GM18909 (cell line): ENCODE measurements around the gene CAPN5.
"Not testable (repeated sequence)": the region's sequence is repeated elsewhere in the genome, so short reads cannot be mapped to it uniquely, and the experiment has no call there.

Experiments used
- ATAC-seq: cut with Tn5 transposase; IDR thresholded peaks from one replicate; pipeline ENCODE4 v1.9.1; 2021; ENCODE audit warnings: mild to moderate bottlenecking; ENCODE audit not compliant: unreplicated experiment, poor library complexity

Gene CAPN5

DNA sequence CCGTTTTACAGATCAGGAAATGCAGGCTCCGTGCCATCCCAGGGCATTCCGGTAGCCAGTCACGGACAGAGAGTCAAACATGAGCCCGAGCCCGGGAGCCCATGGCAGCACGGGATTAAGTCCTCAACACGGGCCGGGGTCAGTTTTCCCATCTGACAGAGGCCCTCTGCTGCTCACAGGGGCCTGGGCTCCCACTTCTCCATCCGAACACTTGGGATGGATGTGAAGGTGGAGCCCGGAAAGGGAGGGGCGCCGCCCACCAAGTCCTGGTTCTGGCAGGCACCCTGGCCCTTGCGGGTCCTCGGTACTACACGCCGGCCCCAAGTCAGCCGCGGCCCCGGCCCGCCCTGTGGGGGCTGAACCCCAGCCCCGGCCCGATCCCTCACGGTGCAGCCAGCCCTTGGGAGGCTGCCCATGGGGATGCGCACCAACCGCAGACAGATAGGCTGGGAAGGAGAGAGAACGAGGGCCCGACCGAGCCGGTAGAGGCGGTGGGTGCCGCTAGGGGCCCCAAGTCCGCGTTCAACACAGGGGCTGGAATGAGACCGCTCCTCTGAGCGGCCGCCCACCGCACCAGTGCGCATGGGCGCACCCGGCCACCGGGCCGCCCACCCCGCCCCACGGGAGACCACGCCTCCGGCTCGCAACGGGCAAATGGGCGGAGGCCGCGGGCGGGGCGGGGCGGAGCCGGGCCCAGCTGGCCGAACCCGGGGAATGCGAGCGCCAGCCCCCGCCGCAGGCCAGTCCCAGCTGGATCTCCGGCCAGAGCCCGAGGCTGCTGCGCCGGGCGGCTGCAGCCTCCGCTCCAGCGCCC lies at the start of gene CAPN5:
TSS of gene CAPN5 (plus strand) at position 743 of the 814 bp plus-strand sequence. CDS start 17,916 bp downstream, outside the sequence.
- peak; percentile 82 for ATAC-seq

DNA sequence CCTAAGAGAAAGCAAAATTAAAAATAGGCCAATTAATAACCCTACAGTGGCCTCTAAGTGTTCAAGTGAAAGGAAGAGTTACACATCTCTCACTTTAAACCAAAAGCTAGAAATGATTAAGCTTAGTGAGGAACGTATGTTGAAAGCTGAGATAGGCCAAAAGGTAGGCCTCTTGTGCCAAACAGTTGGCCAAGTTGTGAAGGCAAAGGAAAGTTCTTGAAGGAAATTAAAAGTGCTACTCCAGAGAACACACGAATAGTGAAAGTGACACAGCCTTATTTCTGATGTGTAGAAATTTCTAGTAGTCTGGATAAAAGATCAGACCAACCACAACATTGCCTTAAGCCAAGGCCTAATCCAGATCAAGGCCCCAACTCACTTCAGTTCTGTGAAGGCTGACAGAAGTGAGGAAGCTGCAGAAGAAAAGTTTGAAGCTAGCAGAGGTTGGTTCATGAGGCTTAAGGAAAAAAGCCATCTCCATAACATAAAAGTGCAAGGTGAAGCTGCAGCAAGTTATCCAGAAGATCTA lies 48.3 kb upstream of the CAPN5 start:
- ATAC-seq, result not testable (repeated sequence)

DNA sequence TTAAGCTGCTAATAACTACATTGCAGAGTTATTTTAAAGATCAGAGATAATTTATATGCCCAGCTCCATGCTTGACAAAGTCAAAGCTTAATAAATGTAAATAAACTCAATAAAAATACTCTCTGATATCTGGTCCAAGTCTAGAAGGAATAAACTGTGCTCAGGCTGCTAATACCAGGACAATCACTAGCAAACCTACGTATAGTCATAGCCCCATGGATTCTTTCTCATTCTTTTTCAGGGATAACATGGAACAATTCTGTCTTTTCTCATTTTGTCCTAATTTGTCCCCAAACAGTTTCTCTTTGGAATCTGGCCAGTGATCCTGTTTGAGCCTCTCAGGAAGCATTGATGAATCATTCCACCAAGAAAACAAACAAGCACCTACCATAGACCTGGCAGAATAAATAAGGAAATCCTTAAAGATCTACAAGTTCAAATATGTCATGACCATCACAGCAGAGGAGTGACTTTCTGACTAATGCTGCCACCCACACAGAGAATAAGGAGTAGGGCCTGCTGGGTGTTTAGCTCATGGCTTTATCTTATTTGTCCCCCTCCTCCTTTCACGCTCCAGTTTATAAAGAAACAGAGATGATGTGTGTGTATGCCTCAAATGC lies 46.7 kb upstream of the CAPN5 start:
- no peak for ATAC-seq

DNA sequence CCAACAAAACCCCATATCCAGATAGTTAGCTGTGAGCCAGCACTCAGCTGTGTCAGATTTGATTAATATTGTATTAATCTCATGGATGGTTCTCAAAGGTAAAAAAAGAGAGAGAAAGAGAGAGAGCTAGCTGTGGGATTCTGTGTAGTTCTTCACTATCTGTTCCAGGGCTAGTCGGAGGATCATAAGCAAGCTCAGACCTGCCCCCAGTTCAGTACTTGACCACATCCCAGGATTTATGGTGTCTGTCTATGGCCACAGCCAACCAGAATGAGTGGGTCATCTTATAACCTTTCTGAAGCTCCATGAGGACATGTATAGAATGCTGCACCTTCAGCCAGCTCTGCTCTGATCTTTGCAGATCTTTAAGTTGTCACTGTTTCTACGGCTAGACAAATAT lies 46.0 kb upstream of the CAPN5 start:
- no peak for ATAC-seq

DNA sequence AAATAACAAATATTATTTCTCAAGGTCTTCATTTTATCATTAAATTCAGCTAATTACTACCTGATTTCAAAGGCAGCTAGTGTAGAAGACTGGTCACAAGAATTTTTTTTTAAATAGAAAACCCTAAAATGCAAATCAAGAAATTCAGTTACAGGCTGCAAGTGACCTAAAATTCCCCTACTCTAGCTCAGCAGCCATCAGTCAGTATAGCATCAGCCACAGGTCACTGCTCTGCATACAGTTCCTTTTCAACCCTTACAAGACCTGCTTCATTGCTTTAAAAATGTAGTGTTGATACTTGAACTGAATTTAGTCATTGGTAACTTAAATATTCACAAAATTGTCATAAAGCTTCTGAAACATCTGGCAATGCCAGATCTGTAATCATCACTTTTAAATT lies 42.0 kb upstream of the CAPN5 start:
- ATAC-seq, result no peak

DNA sequence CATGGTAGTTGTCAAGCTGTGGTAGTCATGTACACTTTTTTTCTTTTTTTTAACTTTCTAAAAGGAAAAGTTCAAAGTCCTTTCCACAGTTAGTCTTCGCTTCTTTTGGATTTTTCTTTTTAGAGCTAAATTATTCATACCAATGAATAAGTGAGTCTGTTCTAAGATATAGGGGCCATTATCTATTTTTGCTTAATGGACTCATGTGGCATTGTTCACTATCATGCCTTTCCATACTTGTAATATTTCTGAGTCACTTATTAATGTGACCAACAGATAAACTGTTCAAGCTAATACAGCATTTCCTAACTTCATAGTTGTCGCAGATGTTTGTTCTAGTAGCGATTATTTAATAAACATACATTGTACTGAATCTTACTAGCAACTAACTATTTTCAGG lies 40.5 kb upstream of the CAPN5 start:
- no peak for ATAC-seq

DNA sequence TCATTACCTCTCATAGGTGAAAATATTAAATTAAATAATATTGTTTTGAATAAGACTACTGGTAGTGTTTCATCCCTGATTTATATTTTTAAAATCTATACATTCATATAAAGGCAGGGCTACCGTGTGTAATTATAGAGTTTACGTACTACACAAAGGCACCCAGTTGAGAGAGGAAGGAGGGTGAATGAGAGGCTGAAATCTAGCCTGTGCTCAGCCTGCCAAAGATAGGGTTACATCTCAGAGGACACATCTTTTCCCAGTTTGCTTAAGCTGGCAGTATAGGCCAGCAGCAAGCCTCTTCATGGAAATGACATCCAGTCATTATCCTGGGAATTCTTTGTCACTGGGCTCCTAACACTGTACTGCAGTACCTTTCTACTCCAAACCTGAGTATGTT lies 40.0 kb upstream of the CAPN5 start:
- no peak for ATAC-seq

DNA sequence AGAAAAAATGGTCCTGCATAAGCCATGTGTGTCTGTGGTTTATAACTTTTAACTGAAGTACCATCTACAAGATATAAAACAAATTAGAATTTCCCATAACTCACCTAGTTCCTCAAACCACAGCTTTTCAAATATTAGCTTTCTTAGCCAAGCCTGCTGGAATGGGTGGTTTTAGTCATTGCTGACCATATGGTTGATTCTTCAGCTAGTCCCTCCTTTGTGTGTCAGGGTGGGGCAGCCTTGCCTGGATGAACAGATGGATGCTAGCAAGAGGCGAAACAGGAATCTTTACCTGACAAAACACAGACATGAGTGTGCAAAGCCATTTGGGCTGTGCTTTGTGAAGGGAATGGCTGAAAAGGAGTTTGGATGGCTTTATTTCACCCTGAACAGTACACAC lies 39.5 kb upstream of the CAPN5 start:
- no peak for ATAC-seq

DNA sequence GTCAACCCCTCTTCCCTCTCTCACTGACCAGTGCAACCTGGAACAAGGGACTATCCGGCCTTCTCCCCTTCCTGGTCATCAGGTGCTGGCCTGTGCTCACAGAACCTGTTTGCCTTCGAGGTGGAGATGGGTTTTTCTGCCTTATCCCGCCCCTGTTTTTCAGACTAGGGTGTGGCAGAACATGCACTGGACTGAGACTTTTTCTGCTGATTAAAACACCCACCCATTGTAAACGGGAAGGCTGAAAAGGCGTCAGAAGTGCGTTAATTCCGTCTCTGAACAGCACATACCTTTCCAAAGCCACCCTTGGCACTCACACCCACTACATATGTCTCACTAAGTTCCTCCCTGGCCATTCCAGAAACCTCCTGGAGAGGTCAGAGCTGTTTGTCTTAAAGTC lies 36.9 kb upstream of the CAPN5 start:
- ATAC-seq, result no peak

DNA sequence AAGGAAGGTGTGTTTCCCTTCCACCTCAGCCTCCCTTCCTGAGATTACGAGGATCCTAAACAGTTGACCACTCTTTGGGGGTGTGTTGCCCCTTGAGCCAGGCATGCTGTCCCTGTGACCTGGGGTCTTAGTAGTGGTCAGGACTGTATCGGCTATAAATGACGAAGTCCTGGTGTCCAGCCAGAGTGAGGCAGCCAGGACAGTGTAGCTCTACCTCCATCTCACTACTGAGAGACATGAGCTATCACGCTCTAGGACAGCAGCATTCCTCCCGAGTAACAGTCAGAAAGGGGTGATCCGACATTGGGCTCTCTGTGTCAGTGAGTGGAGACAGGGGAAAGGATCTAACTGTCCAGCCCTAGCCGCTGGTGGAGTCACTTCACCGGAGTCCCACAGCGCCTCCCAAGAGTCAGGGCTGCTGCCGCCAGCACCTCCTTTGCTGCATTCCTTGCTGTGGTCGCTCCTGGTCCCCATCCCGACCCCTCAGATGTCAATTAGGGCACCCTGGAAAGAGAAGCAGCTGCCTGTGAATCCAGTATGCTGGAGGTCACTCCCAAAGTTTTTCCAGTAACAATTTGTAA lies 35.8 kb upstream of the CAPN5 start:
- ATAC-seq, result no peak

DNA sequence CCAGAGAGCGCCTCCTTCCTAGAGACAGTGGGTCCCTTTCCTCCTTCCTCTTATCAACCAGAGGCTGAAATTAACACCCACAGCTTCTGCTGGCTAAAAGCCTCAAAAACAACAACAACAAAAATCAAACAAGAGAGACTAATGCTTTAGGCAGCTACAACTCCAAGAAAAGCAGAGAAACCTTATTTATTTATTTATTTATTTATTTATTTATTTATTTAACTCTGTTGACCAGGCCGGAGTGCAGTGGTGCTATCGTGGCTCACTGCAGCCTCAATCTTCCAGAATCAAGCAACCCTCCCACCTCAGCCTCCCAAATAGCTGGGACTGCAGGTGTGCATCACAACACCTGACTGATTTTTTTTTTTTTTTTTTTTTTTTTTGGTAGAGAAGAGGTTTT lies 35.2 kb upstream of the CAPN5 start:
- ATAC-seq, result no peak

DNA sequence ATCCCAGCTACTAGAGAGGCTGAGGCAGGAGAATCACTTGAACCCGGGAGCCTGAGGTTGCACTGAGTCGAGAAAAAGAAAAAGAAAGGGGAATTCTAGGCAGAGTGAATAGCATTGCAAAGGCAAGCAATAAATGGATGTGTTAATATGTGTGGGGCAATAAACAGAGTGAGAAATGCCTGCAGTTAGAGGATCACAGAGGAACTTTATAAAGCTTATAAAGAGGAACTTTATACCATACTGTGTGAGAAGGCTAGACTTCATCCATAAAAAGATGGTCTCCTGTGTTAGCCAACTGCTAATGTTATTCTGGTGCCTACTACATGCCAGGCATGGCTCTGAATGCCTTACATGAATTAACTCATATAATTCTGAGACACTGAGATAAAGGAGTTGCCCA lies 31.7 kb upstream of the CAPN5 start:
- ATAC-seq, result no peak

DNA sequence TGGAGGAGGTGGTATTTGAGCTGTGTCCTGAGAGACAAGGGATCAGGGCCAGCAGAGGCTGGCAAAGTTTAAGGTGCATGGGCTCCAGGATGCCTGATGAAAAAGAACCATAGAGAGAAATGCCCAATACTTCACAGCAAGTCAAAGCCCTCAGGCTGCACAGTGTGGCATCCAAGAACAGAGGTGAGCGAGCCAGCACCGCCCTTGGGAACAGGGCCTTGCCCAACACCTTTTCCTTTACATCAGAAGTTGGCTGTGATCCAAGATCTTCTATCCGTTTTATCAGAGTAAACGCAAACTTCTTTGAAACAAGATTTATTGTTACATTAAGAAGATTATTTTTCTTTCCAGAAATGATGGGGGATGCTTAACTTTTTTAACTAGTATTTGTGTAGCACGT lies 31.2 kb upstream of the CAPN5 start:
- no peak for ATAC-seq

DNA sequence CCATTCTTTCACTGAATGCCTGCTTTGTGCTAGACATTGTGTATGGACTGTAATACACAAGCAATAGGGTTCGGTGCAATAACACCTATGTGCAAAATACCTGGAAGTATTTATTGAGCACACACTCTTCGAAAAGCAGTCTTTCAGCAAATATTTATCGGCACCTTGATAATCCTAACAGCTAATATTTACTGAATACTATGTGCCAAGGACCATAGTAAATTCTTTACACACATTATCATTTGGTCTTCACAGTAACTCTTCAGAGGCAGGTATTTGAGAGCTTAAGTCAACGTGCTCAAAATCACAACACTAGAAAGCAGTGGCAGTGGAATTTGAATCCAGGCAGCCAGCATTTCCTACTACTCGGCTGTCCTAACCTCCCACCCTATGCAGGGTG lies 30.4 kb upstream of the CAPN5 start:
- no peak for ATAC-seq

DNA sequence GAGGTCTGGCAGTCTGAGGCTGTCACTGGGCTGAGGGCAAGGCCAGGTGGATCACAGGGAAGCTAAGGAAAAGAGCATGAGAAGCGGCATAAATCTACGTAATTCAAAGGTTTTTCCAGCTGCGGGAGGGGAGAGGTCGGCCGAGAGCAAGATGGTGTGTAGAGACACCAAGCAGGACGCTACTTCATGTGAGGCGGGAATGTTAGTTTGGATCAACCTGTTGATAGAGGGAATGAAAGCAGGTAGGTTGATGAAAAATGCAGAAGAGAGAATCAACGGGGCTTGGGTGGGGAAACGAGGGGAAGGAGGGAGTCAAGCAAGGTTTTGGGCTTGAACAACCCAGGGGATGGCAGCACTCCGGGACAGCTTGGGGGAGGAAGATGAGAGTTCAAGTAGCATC lies 29.7 kb upstream of the CAPN5 start:
- no peak for ATAC-seq

DNA sequence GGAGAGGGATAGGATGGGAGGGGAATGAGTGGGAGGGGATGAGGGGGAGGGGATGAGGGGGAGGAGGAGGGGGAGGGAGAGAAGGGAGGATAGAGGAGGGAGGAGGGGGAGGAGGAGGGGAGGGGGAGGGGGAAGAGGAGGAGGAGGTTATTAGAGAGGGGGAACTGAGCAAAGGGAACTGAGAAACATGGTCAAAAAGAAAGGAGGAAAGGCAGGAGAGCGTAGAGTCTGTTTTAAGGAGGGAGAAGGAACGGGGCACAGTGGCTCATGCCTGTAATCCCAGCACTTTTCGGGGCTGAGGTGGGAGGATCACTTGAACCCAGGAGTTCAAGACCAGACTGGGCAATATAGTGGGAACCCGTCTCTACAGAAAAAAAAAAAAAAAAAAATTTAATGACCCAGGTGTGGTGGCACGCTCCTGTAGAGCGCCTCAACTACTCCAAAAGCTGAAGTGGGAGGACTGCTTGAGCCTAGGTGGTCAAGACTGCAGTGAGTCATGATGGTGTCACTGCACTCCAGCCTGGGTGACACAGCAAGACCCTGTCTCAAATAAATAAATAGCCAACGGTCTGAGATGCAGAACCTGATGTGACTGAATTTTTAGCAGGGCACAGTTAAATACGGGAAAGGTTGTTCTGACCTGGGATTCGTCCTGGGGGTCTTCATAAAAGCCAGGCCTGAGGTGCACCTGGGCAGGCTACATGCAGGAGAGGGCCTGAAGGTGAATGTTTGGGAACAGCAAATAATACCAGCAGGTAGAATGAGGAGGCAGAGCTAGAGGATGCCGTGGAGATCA lies 28.5 kb upstream of the CAPN5 start:
- no peak for ATAC-seq

DNA sequence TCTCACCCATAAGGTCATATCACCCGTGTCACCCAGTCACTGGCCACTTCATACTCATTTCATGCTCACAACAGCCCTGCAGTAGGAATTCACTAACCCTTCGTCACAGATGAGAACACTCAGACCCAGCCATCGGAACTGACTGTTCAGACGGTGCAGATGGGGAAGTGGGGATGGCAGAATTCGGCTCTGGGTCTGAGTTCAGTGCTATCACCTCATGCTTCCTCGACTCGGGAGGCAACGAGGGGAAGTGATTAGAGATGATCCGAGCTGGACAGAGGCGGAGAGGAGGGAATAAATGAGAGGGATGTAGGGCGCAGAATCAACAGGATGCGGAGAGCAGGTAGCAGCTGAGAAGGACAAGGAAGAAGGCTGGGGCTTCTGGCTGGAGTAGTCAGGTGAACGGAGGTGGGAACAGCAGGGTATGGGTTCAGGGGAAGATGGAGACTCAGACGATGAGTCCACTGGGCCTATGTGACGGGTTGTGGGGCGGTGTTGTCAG lies 27.9 kb upstream of the CAPN5 start:
- no peak for ATAC-seq

DNA sequence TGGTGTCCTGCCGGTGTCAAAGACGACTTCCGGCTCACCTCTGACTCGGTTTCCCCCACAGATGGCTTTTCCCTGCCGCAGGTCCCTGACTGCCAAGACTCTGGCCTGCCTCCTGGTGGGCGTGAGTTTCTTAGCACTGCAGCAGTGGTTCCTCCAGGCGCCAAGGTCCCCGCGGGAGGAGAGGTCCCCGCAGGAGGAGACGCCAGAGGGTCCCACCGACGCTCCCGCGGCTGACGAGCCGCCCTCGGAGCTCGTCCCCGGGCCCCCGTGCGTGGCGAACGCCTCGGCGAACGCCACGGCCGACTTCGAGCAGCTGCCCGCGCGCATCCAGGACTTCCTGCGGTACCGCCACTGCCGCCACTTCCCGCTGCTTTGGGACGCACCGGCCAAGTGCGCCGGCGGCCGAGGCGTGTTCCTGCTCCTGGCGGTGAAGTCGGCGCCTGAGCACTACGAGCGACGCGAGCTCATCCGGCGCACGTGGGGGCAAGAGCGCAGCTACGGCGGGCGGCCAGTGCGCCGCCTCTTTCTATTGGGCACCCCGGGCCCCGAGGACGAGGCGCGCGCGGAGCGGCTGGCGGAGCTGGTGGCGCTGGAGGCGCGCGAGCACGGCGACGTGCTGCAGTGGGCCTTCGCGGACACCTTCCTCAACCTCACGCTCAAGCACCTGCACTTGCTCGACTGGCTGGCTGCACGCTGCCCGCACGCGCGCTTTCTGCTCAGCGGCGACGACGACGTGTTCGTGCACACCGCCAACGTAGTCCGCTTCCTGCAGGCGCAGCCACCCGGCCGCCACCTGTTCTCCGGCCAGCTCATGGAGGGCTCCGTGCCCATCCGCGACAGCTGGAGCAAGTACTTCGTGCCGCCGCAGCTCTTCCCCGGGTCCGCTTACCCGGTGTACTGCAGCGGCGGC lies 27.0 kb upstream of the CAPN5 start:
- ATAC-seq, result no peak

DNA sequence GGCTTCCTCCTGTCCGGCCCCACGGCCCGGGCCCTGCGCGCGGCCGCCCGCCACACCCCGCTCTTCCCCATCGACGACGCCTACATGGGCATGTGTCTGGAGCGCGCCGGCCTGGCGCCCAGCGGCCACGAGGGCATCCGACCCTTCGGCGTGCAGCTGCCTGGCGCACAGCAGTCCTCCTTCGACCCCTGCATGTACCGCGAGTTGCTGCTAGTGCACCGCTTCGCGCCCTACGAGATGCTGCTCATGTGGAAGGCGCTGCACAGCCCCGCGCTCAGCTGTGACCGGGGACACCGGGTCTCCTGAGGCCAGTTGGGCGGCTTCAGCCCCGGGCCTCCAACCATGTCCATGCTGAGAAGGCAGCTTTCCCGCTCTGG lies 26.4 kb upstream of the CAPN5 start:
- ATAC-seq, result no peak

DNA sequence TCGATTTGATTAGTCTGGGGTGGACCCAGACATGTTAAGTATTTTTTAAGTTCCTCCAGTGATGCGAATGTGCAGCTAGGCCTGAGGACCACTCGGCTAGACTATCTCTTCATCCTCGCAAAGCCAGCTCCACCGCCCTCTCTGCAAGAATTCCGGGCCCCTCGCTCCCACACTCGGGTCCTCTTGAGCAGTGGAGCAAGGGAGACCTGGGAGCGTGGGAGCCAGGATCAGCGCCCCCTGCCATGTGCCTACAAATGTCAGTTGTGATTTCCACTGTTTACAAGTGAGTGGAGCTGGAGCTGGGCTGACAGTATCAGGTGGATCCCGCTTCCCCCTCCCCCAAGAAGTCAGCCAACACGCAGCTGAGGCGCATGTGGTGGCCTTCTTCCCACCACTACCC lies 25.9 kb upstream of the CAPN5 start:
- no peak for ATAC-seq
